K562 (cell line): Measurements from ENCODE around the gene HPCAL1. TPM values are rescaled to one million over a fixed set of nuclear protein-coding genes. Genes with fewer than 3 reads are reported as not detected.

Source experiments
- BMI1 ChIP-seq: fragments of 150-350 bp; IDR thresholded peaks from 2 replicates; pipeline ENCODE4 v1.6.1; 2014; ENCODE audit warnings: low read length
- CBX2 ChIP-seq: fragments of 200-600 bp; sonication (generic); IDR thresholded peaks from one replicate; pipeline ENCODE4 v1.6.1; 2012; ENCODE audit warnings: mild to moderate bottlenecking, low read length, inconsistent platforms; ENCODE audit not compliant: insufficient read depth, poor library complexity, severe bottlenecking
- EWSR1 ChIP-seq: fragments of 450-650 bp; IDR thresholded peaks from 2 replicates; pipeline ENCODE4 v1.6.1; 2018; ENCODE audit warnings: borderline replicate concordance, mild to moderate bottlenecking, low read depth, moderate library complexity; ENCODE audit not compliant: partially characterized antibody
- L3MBTL2 ChIP-seq: fragments of 450-650 bp; IDR thresholded peaks from 2 replicates; pipeline ENCODE4 v1.6.1; 2016; ENCODE audit warnings: mild to moderate bottlenecking, moderate library complexity
- LARP7 ChIP-seq: fragments of 450-650 bp; IDR thresholded peaks from 2 replicates; pipeline ENCODE4 v1.6.1; 2016
- PBX2 ChIP-seq, 2 experiments: IDR thresholded peaks in 1 of 2; conservative IDR thresholded peaks in 1 of 2; 2 replicates each; pipeline ENCODE4 v1.6.1; 2016; ENCODE audit warnings: low read depth in 2 of 2, mild to moderate bottlenecking in 1 of 2, missing compliant biosample characterization in 1 of 2, missing genetic modification characterization in 1 of 2, moderate library complexity in 1 of 2
- RBM15 ChIP-seq: fragments of 200-400 bp; formaldehyde crosslinking; IDR thresholded peaks from 2 replicates; pipeline ENCODE4 v1.6.1; 2018; ENCODE audit warnings: mild to moderate bottlenecking, low read length, moderate library complexity; ENCODE audit not compliant: insufficient read depth
- RBM22 ChIP-seq: fragments of 200-400 bp; formaldehyde crosslinking; IDR thresholded peaks from 2 replicates; pipeline ENCODE4 v1.6.1; 2018; ENCODE audit warnings: low read length, low read depth; ENCODE audit not compliant: poor library complexity, severe bottlenecking
- REST ChIP-seq, 2 experiments: fragments of 450-650 bp; formaldehyde crosslinking in 1 of 2; IDR thresholded peaks; 2 replicates each; pipeline versions ENCODE4 v1.4.0 to v1.6.1; 2014 to 2020; ENCODE audit warnings: mild to moderate bottlenecking in 2 of 2, borderline replicate concordance in 1 of 2, low read depth in 1 of 2
- RFX7 ChIP-seq: fragments of 250-450 bp; sonication (Bioruptor Pico); IDR thresholded peaks from 2 replicates; pipeline ENCODE4 v1.5.1; 2021; ENCODE audit warnings: mild to moderate bottlenecking
- ZNF274 ChIP-seq: IDR thresholded peaks from 2 replicates; pipeline ENCODE4 v1.6.1; 2011; ENCODE audit warnings: low read depth, mild to moderate bottlenecking, low read length, moderate library complexity, borderline replicate concordance
- polyA plus RNA-seq, 8 experiments: library from polyadenylated mRNA; depleted of rRNA in 4 of 8; stranded (reverse) in 5 of 8; unstranded in 3 of 8; fragments of >200 nt; fragmentation: Nextera tagmentation in 2 of 8; fragmentation: Illumina TruSeq in 1 of 8; extraction: Ambion mirVana in 2 of 8; extraction: Trizol in 1 of 8; gene quantifications; 2 replicates each; pipeline versions ENCODE4 v1.2.1 to v1.2.3, GENCODE V29; 2011 to 2014; ENCODE audit warnings: inconsistent platforms in 1 of 8, missing spikeins in 1 of 8
- total RNA-seq, 7 experiments: library from RNA; depleted of rRNA in 6 of 7; stranded (reverse); fragments of >200 nt in 6 of 7; fragmentation: Illumina TruSeq in 2 of 7; extraction: Trizol in 2 of 7; gene quantifications; 2 replicates each; pipeline versions ENCODE4 v1.2.1 to v1.2.3, GENCODE V29; 2011 to 2021; ENCODE audit warnings: low replicate concordance in 1 of 7
- TF ChIP-seq, protein P1 (sequence below): fragments of 250-450 bp; sonication (Bioruptor Pico); IDR thresholded peaks from 2 replicates; pipeline ENCODE4 v1.5.0; 2021; ENCODE audit warnings: mild to moderate bottlenecking, moderate library complexity

HPCAL1 gene
- total and polyA plus RNA-seq, 9 of the 15 experiments (the other 6 are each of a cell fraction or from before 2014, with no cell fraction given) = 2.7 to 65.5 (median 23.9) TPM

GRCh38 chr2:10460366-10460796 is 157.7 kb downstream of the HPCAL1 start (continued):
- 0 out of 2 replicates have a peak, but pooled peaks have one; percentile 5 for TF ChIP-seq REST (IDR thresholded peaks at IDR 0.05; ENCODE audit: borderline replicate concordance)
- no peak for TF ChIP-seq REST (CRISPR knock-in tag; IDR thresholded peaks at IDR 0.05; ENCODE audit: low read depth)
- TF ChIP-seq EWSR1 = no peak
- TF ChIP-seq BMI1 = no peak
- TF ChIP-seq ZNF274 = no peak
- no peak for TF ChIP-seq PBX2 (CRISPR knock-in tag; IDR thresholded peaks at IDR 0.05; ENCODE audit: low read depth)
- TF ChIP-seq PBX2 (tag; conservative IDR thresholded peaks at IDR 0.05; ENCODE audit: low read depth) = no peak
- no peak for TF ChIP-seq RFX7 (CRISPR knock-in tag)
- TF ChIP-seq RBM15 = no peak
- TF ChIP-seq, protein P1, sequence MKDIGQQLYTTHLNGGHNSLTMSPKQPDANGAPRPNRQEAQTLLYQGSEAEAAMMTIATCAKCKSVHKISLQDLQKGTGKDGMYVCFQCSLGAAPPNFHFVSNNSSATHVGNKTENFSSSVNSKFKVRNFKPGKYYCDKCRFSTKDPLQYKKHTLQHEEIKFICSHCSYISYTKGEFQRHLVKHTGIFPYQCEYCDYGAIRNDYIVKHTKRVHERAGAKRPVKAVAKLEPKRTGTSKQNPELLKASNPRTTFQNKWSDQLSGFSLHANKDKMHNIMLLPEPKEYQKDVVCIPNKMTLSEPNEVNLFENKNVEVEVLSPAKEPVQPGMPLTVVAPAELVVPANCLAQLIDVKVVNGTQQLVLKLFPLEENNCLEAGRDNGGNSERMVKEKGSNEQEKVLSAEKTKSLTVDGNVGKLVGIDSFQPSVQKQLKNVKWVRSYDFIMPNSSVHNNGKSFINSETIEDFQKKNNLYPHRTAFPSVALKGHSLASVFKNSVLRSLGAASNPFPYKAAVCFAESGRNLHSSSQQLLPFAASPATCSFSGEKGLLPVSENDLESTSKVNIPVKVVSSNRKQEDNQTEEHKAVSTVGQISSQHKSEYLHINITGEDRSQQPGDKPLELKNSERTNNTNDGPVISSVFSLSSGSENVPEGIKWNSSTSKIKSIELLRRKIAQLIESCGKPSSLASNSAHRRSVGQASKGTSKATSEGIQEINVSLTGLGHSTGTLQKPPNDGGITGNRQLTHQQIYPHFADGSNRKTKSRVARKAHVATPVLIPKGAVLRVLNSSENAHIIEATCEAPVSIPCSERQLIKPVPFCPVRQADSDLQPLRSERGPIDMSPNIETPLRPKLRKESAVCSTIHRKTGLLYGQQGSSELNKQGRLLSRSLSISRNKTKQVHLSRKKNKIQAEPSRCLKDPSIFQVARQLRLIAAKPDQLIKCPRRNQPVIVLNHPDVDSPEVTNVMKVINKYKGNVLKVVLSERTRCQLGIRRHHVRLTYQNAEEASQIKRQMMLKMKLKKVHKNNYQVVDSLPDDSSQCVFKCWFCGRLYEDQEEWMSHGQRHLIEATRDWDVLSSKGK (CRISPR knock-in tag) = no peak
- no peak for TF ChIP-seq LARP7
- no peak for TF ChIP-seq RBM22
- 0 out of 2 replicates have a peak, but pooled peaks have one; percentile 26 for TF ChIP-seq L3MBTL2
- no peak for TF ChIP-seq CBX2
